Measurements from ENCODE around the gene TRIM65.
A peak's percentile ranks its signal among the peaks of the same experiment; 100 is the strongest.
"Not testable (repeated sequence)": the region's sequence is repeated elsewhere in the genome, so short reads cannot be mapped to it uniquely, and the experiment has no call there.

TRIM65 gene

DNA sequence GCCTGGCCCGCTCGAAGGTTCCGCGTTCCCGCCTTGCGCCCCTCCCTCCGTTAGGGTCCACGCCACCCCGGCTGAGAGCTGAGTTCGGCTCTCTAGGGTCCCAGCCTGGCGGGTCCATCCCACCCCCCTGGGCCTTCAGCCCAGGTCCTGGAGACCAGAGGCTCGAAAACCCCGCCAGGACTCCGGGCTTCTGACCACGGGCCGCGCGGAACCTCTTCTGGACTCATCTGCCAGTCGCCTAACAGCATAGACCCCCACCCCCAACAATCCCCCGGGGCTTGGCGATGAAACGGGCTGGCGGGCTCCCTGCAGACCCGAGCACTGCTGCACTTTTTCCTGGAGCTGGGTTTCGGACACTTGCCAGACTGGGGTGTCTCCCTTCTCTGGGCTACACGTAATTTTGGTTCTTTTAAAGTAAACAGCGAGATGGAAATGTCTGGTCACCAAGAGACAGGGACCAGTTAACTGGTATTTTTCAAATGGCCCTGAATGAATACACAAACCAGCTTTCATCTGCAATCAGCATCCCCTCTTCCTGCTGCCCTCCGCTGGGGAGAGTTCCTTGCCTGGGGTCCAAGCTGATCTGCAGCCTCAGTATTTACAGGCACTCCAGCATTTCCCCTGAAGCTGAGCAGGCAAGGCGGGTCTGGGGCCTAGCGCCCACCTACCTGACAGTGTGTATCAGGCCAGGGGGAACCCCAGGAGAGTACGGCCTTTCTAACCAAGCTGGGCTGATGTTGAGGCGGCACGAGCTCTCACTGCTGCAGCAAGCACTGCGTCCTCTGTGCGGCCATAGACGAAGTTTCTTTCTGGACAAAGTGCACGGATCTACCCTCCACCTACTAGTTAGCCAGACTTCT lies 639 bp upstream of the TRIM65 start:
- DNase-seq (ENCODE audit: low read depth in 2 of 2, low spot score in 1 of 2): no peak

DNA sequence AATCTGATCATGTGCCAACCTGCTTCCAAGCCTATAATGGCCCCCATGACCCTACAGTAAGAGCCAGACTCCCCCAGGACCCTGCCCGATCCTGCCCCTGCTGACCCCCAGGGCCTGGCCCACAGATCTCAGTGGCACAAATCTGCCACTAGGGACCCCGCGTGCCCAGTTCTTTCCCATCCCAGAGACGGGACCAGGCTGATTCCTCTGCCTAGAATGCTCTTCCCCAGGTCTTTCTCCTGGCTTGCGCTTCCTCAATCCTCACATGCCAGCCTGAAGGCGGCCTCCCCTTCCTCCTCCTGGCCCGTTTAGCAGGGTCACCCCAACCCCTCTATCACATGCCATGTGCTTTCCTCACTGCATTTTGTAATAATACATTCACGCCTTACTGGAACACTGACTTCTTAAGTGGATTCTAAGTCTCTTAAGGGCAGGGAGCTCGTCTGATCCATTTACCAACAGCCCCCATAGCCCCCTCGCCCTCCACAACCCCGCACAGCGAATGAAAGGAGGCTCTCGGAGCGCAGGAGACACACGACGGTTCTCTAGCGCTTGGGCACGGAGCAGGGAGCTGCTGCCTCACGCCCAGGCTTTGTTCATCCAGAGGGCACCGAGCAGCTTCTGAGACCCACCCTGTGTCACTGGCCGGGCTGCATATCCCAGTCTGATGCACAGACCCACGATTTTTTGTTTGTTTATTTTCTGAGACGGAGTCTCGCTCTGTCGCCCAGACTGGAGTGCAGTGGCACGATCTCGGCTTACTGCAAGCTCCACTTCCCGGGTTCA lies 1.2 kb downstream of the TRIM65 start:
- DNase-seq (ENCODE audit: low read depth in 2 of 2, low spot score in 1 of 2): no peak

DNA sequence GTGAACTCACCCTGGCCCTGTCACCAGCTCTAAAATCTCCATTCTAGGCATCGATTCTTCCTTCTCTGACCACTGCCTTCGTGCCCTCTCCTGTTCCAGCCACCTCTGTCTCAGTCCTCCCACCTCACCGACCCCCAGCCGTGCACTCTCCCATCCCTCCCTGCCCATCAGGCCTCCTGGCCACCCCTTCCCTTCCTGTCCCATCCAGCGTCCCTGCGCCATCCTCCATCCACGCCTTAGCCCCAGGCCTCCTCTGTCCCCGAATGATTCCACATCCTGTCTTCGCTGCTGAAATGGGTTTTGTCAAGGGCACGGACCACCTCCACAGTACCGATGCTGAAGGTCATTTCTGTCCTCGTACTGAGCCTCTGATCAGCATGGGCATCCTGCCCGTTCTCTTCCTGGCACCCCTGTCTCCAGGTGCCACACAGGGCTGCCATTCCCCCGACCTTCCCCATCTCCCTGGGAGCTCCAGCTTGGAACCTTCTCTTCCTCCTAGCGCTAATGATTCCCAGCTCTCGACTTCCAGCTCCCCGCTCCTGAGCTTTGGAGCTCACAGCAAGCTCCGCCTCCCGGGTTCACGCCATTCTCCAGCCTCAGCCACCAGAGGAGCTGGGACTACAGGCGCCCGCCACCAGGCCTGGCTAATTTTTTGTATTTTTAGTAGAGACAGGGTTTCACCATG lies 2.6 kb downstream of the TRIM65 start:
- DNase-seq (ENCODE audit: low read depth in 2 of 2, low spot score in 1 of 2): no peak

DNA sequence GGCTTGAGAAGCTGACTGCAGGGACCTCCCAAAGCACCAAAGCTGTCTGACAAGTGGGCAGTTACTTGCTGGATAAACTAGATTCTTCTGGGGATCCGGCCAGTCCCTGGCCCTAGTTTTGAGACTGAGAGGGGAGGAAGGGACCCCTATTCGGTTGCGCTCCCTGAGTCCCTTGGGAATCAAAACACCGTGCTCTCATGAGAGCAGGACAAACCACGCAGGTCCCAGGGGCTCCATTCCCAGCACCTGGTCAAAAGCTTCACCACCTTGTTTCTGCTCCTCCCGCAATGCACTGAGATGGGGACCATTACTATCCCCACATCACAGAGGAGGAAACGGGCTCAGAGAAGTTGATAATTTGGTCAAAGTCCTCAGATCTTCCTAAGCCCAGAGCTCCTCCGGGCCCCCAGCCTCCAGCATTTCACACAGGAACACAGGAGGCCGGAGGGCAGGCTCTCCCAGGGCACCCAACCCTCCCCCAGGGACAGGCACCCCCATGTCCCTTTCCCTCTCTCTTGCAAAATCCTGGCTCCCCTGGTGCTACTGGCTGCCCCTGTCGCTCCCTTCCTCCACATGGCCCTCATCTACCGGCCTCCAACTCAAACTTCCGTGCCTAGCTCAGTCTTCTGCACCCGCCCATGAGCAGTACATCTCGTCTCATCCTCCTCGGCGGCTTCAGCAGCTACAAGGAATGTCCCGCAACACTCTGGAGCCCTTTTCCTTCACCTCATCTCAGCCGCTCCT lies 3.3 kb downstream of the TRIM65 start:
- no peak for DNase-seq (ENCODE audit: low read depth in 2 of 2, low spot score in 1 of 2)

DNA sequence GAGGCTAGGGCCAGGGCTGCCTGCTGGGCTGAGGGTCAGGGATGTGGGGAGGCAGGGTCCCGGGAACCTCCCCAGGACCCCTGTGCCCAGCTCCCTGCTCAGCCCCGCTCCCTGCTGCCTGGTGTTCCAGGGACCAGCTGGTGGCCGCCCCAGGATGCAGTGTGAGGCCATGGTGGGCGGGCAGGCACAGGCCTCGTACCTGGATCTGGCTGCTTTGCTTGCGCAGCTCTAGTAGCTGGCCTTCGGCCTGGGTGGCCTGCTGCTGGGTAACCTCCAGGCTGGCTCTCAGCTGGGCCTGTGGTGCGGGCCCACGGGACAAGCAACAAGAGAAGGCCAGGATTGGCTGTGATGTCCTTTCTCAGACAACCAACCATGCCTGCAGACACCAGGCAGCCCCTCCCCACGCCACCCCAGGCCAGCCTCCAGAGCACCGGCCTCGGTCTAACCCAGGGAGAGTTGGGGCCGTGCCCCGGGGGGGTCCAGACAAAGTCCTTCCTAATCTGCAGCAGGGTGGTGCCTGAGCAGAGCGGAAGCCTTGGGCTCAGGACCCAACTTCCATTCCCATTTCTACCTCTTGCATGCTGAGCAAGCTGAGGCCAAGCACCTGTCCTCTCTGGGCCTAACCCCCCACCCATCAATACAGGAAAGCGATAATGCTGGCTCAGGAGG lies 4.1 kb downstream of the TRIM65 start:
- DNase-seq (ENCODE audit: low read depth in 2 of 2, low spot score in 1 of 2): no peak

DNA sequence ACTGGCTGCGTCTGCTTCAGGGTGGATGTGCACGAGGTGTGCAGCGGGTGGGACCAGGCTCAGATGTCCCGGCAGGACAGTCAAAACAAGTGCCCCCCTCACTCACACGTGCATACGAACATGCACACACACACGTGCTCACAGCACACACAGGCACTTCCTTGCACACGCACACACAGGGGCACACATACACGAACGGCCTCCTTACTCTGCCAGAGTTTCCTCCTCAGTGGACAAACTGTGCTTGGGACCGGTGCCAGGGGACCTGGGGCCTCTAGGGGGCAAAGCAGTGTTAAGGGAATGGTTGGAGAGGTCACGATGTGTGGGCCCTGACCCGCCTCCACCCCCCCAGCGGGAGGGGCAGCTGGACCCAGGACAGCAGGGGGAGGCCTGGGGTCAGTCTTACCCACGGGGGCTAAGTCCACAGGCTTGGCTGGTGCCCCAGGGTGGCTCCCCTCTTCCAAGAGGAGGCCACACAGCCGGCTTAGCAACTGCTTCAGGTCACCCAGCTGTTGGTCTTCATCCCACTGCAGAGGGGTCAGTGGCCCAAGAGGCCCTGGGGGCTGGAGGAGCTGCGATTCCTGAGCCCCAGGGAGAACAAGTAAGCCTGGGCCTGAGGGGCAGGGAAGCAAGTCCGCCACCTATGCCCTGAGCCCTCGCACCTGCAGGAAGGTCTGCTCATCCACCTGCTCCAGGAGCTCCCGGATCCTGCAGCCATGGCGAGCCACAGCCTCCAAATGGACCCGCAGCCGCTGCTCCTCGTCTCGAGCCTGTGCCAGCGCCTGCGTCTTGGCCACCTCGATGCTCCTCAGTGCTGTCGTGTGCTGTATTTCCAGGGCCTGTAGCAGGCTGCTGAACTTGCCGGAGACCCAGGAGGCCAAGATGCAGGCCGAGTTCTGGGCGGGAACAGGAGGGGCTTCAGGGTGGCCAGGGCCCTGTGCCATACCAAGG lies 4.9 kb downstream of the TRIM65 start:
- no peak for DNase-seq (ENCODE audit: low read depth in 2 of 2, low spot score in 1 of 2)

DNA sequence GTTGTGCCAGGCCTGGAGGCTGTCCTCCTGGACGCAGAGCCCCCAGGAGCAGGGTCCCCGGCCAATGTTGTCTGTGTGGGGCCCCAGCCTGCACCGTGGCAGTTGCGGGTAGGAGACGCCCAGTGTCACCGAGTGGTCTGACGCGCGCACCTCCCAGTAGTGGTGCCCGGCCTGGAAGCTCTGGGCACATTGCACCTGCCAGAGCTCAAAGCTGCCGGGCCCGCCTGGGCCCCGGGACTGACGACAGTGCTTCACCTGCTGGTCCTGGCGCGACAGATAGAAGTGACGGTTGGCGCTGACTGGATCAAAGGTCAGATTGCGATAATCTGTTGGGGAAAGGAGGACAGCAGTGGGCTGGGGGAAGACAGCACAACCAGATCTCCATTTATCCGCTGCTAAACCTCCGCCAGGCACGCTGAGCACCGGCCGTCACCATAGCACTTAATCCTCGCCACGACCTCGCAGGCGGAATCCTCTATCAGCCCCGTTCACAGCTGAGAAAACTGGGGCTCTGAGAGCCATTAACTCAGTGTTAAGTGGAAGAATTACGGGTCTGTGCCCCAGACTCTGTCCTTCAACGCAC lies 5.6 kb downstream of the TRIM65 start:
- no peak for DNase-seq (ENCODE audit: low read depth in 2 of 2, low spot score in 1 of 2)

DNA sequence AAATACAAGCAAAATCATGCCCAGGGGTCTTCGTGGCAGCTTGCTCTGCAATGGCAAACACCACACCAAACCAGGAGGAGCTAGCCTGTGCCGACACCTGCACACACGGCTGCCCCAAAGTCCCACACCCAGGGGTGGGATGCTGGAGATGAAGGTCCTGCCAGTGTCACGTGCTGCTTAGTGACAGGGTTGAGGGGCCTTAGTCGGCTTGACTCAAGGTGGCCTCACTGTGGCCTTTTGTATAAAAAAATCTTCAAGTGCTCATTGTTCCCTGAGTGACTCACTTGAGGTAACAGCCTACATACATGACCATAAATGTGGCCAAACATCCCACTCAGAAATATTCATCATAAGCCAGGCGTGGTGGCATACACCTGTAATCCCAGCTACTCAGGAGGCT lies 7.3 kb downstream of the TRIM65 start:
- no peak for DNase-seq (ENCODE audit: low read depth in 2 of 2, low spot score in 1 of 2)

DNA sequence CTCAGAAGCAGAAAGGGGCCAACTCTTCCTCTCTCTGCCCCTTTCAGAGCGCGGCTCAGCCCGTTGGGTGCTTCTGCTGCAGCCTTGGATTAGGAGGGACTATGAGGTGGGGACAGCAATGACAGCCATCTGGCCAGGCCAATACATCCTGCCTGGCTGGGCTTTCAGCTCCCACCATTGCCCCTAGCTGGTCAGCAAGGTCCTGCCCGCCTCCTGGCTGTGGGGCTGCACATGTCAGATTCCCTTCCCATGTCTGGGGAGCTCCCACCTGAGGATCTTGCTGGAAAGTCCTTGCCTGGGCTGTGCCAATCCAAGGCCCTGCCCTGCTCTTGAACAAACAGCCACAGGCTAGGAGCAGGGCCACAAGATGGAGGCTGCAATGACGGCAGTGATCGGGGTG lies 8.3 kb downstream of the TRIM65 start:
- no peak for DNase-seq (ENCODE audit: low read depth in 2 of 2, low spot score in 1 of 2)

DNA sequence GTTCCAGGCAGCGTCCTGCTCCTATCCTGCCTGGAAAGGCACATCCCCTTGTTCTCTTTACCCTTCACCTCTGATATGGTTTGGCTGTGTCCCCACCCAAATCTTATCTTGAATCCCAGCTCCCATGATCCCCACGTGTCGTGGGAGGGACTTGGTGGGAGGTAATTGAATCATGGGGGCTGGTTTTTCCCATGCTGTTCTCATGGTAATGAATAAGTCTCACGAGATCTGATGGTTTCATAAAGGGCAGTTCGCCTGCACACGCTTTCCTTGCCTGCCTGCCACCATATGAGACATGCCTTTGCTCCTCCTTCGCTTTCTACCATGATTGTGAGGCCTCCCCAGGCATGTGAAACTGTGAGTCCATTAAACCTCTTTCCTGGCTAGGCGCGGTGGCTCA lies 10.9 kb downstream of the TRIM65 start:
- not testable (repeated sequence) for DNase-seq (ENCODE audit: low read depth in 2 of 2, low spot score in 1 of 2)

DNA sequence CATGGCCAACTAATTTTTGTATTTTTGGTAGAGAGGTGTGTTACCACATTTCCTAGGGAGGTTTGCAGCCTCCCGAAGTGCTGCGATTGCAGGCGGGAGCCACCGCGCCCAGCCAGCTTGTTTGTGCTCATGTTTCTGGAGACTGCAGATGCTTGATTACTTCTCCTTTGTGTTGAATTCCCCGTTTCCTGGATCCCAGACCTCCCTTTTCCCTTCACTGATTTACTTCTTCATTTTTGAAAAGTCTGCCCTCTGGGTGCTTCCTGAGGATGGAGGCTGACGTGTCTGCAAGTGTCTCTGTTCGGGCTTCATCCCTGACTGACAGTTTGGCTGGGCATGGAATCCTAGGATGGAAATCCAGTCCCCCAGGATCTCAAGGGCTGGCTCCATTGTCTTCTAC lies 11.3 kb downstream of the TRIM65 start:
- DNase-seq (ENCODE audit: low read depth in 2 of 2, low spot score in 1 of 2): no peak

DNA sequence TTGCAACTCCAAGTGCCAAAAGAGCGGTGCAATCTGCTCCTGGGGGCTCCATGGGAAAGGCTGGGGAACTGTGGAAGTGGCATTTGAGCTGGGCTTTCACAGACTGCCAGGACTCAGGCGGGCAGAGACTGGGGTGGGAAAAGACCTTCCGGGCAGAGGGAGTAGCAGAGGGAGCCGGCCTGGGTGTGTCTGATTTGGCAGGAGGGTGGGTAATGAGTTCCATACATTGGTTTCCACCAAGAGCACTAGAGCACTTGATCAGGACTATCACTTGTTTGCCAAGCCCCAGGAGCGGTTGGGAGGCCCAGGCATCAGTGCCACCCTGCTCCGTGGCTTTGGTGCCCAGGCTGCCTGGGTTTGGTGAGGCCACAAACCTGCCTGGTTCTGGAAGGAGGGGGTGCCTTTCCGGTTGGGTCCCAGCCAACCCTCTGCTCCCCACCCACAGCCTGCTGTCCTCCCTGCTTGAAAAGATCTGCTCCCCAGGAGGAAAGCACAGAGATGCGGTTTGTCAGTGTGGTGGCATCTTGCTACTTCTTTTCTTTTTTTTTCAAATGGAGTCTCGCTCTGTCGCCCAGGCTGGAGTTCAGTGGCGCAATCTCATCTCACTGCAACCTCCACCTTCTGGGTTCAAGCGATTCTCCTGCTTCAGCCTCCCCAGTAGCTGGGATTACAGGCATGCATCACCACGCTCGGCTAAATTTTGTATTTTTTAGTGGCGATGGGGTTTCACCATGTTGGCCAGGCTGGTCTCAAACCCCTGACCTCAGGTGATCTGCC lies 14.9 kb downstream of the TRIM65 start:
- no peak for DNase-seq (ENCODE audit: low read depth in 2 of 2, low spot score in 1 of 2)

DNA sequence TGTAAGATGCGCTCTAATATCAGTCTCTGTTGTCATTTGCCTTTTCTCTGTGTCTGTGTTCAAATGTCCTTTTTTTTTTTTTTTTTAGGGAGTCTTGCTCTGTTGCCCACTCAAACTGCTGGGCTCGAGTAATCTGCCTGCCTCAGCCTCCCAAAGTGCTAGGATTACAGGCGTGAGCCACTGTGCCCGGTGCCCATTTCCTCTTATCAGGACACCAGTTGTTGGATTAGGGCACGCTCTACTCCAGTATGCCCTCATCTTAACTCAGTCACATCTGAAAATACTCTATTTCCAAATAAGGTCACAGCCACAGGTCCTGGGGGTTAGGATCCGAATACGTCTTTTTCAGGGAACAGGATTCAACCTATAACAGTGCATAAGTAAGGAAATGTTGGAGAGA lies 16.5 kb downstream of the TRIM65 start:
- no peak for DNase-seq (ENCODE audit: low read depth in 2 of 2, low spot score in 1 of 2)

DNA sequence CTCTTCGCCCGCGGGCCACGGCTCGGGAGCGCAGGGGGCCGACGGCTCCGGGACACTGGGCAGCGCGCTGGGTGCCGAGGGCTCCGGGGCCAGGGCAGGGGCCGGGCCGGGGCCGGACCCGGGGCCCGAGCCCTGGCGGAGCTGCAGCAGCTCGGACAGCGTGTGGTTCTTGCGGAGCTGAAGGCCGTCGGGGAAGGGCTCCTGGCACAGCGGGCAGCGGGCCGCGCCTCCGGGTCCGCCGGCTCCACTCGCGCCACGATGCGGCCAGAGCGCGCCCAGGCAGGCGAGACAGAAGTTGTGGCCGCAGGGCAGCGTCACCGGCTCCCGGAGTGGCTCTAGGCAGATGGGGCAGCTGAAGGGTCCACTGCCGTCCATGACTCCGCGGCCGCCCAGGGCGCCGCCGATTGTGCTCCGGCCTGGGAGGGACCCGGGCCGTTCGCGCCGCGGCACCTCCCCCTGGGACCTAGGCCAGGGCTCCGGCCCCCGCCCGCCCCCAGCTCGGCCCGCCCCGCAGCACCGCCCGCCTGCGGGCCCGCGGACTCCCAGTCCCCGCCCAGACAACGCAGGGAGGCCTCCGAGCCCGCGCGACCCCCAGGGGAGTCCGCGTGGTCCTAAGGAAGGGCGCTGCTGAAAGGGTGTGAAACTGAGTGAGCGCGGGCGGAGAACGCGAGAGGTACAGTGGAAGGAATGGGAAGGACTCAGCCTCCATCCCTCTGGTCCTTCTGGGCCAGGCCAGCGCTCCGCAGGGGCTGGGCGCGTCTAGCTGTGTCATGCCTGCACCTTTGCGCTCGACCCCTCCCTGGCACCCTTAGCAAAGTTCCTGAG lies 18.4 kb downstream of the TRIM65 start, which contains the start of gene TRIM47:
TSS of gene TRIM47 (minus strand) at position 408 of the 825 bp plus-strand sequence. CDS start at position 375, 33 bp downstream.
- no peak for DNase-seq (ENCODE audit: low read depth in 2 of 2, low spot score in 1 of 2)

DNA sequence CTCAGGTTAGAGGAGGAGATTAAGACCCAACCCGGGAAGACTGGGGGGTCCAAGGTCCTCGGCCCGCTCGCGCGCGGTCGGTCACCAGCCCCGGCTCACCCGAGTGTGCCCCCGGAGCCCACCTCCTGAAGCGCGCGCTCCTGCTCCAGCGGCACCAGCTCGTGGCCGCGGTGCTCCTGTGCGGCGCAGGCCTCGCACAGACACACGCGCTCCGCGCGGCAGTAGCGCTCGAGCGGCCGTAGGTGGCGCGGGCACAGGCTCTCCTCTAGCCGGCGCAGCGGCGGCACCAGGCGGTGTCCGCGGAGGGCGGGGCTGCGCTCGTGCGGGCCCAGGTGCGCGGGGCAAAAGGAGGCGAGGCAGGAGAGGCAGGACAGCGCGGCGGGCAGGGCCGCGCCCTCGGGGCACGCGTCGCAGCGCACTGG lies 19.0 kb downstream of the TRIM65 start:
- DNase-seq (ENCODE audit: low read depth in 2 of 2, low spot score in 1 of 2): peak in 1 of 2 donors; percentile 48

DNA sequence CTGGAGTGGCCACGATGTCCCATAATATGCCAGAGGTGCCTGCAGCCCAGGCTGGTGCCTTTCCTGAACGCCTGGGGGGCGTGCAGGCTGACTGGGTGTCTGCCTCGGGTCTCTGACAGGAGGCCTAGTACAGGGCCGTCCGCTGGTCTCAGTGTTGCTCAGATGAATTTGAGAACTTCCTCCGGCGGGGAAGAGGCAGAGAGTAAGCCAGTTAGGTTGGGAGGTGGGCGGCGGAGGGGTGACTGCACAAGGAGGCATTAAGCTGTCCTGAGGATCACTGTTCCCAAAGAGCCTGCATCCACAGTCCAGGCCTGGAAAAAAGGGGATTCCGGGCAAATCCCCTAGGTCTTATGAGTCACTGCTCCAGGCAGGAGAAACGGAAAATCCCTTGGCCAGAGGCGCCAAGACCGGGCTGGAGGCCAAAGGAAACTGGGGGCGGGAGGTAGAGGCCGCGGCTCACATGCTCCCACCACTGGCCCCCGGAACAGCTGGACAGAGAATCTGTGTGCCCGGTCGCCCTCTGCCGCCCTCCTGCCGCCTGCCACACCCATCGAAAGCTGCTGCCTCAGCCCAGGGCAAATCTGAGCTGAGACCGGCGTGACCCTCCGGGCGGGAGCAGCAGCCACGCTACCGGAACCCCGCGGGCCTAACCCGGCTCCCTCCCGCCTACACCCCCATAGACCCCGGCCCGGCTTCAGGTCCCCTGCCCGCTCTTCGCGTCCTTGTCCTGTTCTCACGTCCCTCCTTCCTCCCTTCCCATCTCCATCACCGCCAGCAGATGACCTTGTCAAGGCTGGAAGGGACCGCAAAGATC lies 19.6 kb downstream of the TRIM65 start:
- no peak for DNase-seq (ENCODE audit: low read depth in 2 of 2, low spot score in 1 of 2)
